Central memory CD8-positive, alpha-beta T cell (primary cell): ENCODE measurements around the gene CLIC4.

ENCODE experiments used
- ATAC-seq: fragments of 150-1000 bp; cut with Tn5 transposase; replicated peaks from 2 replicates; pipeline ENCODE4 v1.10.0; 2022; ENCODE audit warnings: mild to moderate bottlenecking, moderate FRiP score, moderate number of reproducible peaks; ENCODE audit not compliant: poor library complexity, severe bottlenecking; ENCODE audit errors: extremely low read depth
- DNase-seq, 2 donors: peaks; one replicate each; pipeline ENCODE4 v3.0.0; 2021; ENCODE audit warnings: low spot score in 2 of 2
- H3K27ac Mint-ChIP-seq: one replicate; pipeline ENCODE4 v1.8.0; 2022; ENCODE audit warnings: low read depth, mild to moderate bottlenecking, moderate library complexity, mixed read lengths
- H3K27me3 Mint-ChIP-seq: one replicate; pipeline ENCODE4 v1.8.0; 2022; ENCODE audit warnings: mixed read lengths
- H3K36me3 Mint-ChIP-seq: one replicate; pipeline ENCODE4 v1.8.0; 2022; ENCODE audit warnings: mild to moderate bottlenecking, moderate library complexity, mixed read lengths; ENCODE audit not compliant: insufficient read depth
- H3K4me1 Mint-ChIP-seq: one replicate; pipeline ENCODE4 v1.8.0; 2022; ENCODE audit warnings: mixed read lengths
- H3K4me3 Mint-ChIP-seq: one replicate; pipeline ENCODE4 v1.8.0; 2022; ENCODE audit warnings: mild to moderate bottlenecking, moderate library complexity, mixed read lengths
- H3K9me3 Mint-ChIP-seq: one replicate; pipeline ENCODE4 v1.8.0; 2022; ENCODE audit warnings: mixed read lengths

CLIC4 gene

DNA sequence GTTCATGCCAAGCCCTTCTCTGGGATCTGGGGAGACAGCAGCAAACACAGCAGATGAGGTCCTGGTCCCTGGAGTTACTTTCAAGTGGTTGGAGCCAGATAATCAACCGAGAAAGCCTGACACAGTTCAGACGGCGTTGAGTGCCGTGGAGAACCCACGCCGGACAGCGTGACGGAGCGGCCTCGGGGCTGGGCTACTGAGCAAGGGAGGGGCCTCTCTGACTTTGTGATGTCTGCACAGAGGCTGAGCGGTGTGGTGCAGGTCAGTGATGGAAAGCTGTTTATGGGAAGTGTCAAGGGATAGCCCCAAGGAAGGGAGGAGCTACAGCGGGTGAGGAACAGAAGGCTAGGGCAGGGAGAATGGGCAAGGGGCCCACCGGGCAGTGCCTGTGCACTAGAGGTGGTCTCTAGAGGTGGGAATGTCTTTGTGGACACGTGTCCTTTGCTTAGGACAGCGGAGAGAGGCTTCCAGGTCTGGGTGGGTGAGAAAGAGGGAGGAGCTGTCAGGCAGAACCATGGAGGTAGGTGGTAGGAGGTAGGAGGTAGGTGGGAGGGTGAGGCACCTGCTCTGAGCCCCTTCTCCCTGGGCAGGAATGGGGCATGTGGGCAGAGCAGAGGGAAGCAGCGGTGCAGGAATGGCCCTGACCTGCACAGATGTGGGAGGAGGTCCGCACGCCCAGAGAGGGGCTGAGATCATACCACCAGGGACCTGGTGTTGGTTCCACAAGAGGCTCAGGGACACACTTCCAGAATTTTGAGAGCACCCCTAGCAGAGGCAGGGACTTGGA lies 122.0 kb downstream of the CLIC4 start:
- peak in 1 of 2 donors; percentile 10 for DNase-seq
- Mint-ChIP-seq H3K27me3 (no peaks in the 10 kb centered on the region), H3K4me3 (no peak overlapping the region), H3K9me3 (no peaks in the 10 kb centered on the region), H3K4me1 (peaks cover 36% of the 10 kb centered on the region), H3K36me3 (peaks cover 2% of the 10 kb centered on the region), H3K27ac (no peak overlapping the region)
- no peak for ATAC-seq

- DNase-seq (peak in 1 of 2 donors; percentile 12), ATAC-seq (no peak)
- no peaks in the 10 kb centered on the region for H3K36me3 Mint-ChIP-seq
- peaks cover 38% of the 10 kb centered on the region for H3K4me1 Mint-ChIP-seq
- no peak overlapping the region for H3K27ac Mint-ChIP-seq
- H3K27me3 Mint-ChIP-seq: no peaks in the 10 kb centered on the region
- no peaks in the 10 kb centered on the region for H3K9me3 Mint-ChIP-seq
- no peak overlapping the region for H3K4me3 Mint-ChIP-seq
Measured at GRCh38 chr1:24868016-24868875, 123.0 kb downstream of the CLIC4 start.

DNA sequence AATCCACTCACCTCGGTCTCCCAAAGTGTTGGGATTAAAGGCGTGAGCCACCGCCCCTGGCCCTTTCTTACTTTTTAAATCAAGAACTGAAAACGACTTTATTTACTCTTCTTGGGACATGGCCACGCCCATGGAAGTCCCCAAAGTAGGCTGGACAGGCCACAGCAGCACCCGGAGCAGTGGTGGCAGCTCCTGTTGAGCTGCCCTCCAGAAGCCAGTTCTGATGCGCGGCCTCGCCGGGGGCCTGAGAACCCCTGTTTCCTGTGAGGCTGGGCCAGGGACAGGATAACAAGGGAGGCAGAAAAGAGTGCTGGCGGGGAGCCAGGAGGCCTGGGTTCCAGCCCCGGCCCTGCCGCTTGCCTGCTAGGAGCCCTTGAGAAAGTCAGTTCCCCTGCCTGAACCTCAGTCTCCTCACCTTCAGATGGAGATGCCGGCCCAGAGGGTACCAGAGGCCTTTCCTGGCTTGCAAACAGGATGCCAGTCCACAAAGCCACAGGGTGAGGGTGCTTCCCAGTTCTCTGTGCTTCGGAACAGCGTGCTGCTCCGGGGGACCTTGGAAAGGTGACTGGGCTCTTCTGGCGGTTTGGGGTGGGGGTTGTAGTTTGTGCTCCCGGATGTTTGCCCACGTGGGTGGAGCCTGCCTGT lies 125.4 kb downstream of the CLIC4 start:
- no peak overlapping the region for H3K4me3 Mint-ChIP-seq
- no peaks in the 10 kb centered on the region for H3K9me3 Mint-ChIP-seq
- no peaks in the 10 kb centered on the region for H3K36me3 Mint-ChIP-seq
- DNase-seq (no peak), ATAC-seq (no peak)
- H3K27me3 Mint-ChIP-seq: no peaks in the 10 kb centered on the region
- no peak overlapping the region for H3K27ac Mint-ChIP-seq
- H3K4me1 Mint-ChIP-seq: peaks cover 29% of the 10 kb centered on the region

- H3K36me3 Mint-ChIP-seq: no peaks in the 10 kb centered on the region
- no peak overlapping the region for H3K27ac Mint-ChIP-seq
- no peaks in the 10 kb centered on the region for H3K9me3 Mint-ChIP-seq
- H3K27me3 Mint-ChIP-seq: no peaks in the 10 kb centered on the region
- ATAC-seq (no peak), DNase-seq (no peak)
- H3K4me1 Mint-ChIP-seq: peaks cover 29% of the 10 kb centered on the region
- H3K4me3 Mint-ChIP-seq: no peak overlapping the region
Measured at GRCh38 chr1:24871306-24871901, 126.2 kb downstream of the CLIC4 start.

GRCh38 chr1:24872061-24872850 lies 127.0 kb downstream of the CLIC4 start:
- no peak for ATAC-seq
- no peak overlapping the region for H3K27ac Mint-ChIP-seq
- peaks cover 25% of the 10 kb centered on the region for H3K4me1 Mint-ChIP-seq
- H3K4me3 Mint-ChIP-seq: no peak overlapping the region
- no peaks in the 10 kb centered on the region for H3K36me3 Mint-ChIP-seq
- H3K9me3 Mint-ChIP-seq: no peaks in the 10 kb centered on the region
- DNase-seq: no peak
- no peaks in the 10 kb centered on the region for H3K27me3 Mint-ChIP-seq

GRCh38 chr1:24873148-24873547 lies 127.9 kb downstream of the CLIC4 start:
- Mint-ChIP-seq H3K9me3 (no peaks in the 10 kb centered on the region), H3K36me3 (no peaks in the 10 kb centered on the region)

GRCh38 chr1:24874056-24874455 lies 128.8 kb downstream of the CLIC4 start:
- no peak for ATAC-seq
- H3K27ac Mint-ChIP-seq: no peak overlapping the region
- DNase-seq: no peak
- H3K9me3 Mint-ChIP-seq: no peaks in the 10 kb centered on the region
- H3K36me3 Mint-ChIP-seq: no peaks in the 10 kb centered on the region
- no peak overlapping the region for H3K4me3 Mint-ChIP-seq
- no peaks in the 10 kb centered on the region for H3K27me3 Mint-ChIP-seq
- peaks cover 13% of the 10 kb centered on the region for H3K4me1 Mint-ChIP-seq

More at GRCh38 chr1:24873148-24873547, 127.9 kb downstream of the CLIC4 start:
- Mint-ChIP-seq H3K27ac (no peak overlapping the region), H3K4me3 (no peak overlapping the region), H3K27me3 (no peaks in the 10 kb centered on the region), H3K4me1 (peaks cover 19% of the 10 kb centered on the region)
- ATAC-seq: no peak
- DNase-seq: no peak

DNA sequence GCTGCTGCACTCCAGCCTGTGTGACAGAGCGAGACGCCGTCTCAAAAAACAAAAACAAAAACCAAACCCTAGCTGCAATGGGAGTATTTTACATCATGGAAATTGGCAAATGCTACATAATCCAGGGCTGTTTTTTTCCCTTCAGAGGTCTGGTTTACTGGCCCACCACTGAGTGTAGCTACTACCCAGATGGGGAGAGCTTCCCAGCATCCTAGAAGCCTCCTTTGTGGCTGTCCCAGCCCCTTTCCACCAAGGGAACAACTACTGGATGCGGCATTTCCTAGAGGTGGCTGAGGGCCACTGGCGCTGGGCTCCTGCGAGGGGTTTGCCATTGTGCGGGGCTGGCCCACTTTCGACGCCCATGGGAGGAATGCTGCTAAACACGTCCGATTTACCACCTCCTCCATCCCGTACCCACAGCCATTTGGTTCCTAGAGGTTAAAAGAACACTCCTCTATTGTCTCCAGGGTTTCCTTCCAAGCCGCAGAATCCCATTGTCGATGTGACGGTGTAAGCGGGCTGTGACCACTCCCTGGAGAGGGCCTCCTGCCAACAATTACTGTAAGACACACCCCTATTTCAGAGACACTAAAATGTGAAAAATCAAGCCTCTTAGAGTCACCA lies 129.5 kb downstream of the CLIC4 start:
- Mint-ChIP-seq H3K36me3 (no peaks in the 10 kb centered on the region), H3K27me3 (no peaks in the 10 kb centered on the region), H3K27ac (no peak overlapping the region), H3K4me3 (no peak overlapping the region), H3K9me3 (no peaks in the 10 kb centered on the region), H3K4me1 (peaks cover 13% of the 10 kb centered on the region)
- ATAC-seq (no peak), DNase-seq (no peak)

DNA sequence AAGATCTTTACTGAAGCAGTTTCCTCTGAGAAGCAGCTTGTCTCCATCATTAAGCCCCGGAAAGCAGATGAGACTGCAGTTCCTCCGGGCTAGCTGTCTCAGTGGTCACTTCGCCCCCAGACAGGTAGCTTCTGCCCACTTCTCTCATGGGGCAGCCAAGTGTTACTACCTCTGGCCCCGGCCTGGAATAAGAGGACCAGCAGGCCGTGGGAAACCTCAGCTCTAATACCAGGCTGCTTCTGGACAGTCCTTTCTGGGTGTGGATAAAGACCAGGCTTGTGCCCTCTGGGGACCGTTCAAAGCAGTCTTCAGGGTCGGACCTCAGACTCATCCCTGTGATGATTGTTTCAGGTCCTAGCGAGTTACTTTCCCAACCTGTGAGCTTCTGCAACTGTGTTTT lies 130.0 kb downstream of the CLIC4 start:
- peaks cover 13% of the 10 kb centered on the region for H3K4me1 Mint-ChIP-seq
- ATAC-seq: no peak
- H3K4me3 Mint-ChIP-seq: no peak overlapping the region
- H3K27ac Mint-ChIP-seq: no peak overlapping the region
- no peak for DNase-seq
- H3K36me3 Mint-ChIP-seq: peaks cover 2% of the 10 kb centered on the region
- H3K9me3 Mint-ChIP-seq: no peaks in the 10 kb centered on the region
- H3K27me3 Mint-ChIP-seq: no peaks in the 10 kb centered on the region

GRCh38 chr1:24875991-24876506 lies 130.8 kb downstream of the CLIC4 start:
- Mint-ChIP-seq H3K27ac (no peak overlapping the region), H3K4me3 (no peak overlapping the region), H3K4me1 (peaks cover 11% of the 10 kb centered on the region), H3K9me3 (no peaks in the 10 kb centered on the region), H3K27me3 (no peaks in the 10 kb centered on the region), H3K36me3 (peaks cover 2% of the 10 kb centered on the region)
- DNase-seq: no peak
- ATAC-seq: no peak

- Mint-ChIP-seq H3K36me3 (peaks cover 2% of the 10 kb centered on the region), H3K27ac (no peak overlapping the region), H3K27me3 (no peaks in the 10 kb centered on the region), H3K9me3 (no peaks in the 10 kb centered on the region), H3K4me3 (no peak overlapping the region), H3K4me1 (peaks cover under 1% of the 10 kb centered on the region)
- no peak for DNase-seq
- no peak for ATAC-seq
Measured at GRCh38 chr1:24878045-24878444, 132.8 kb downstream of the CLIC4 start.
